HepG2 (cell line): ENCODE data around the gene MICAL3.

Source experiments
- ATF6 ChIP-seq: sonication (generic); formaldehyde crosslinking; conservative IDR thresholded peaks from 2 replicates; pipeline ENCODE4 v1.4.0; 2020; ENCODE audit warnings: missing genetic modification reagents
- CBX2 ChIP-seq, 2 experiments: fragments of 200-600 bp in 1 of 2; sonication (generic); formaldehyde crosslinking in 1 of 2; IDR thresholded peaks; 2 replicates each; pipeline versions ENCODE4 v1.7.0 to v1.8.1; 2018 to 2022; ENCODE audit warnings: low read depth in 2 of 2, low read length in 1 of 2, mild to moderate bottlenecking in 1 of 2, missing genetic modification reagents in 1 of 2
- ZBTB7A ChIP-seq: sonication (generic); formaldehyde crosslinking; IDR thresholded peaks from 2 replicates; pipeline ENCODE4 v1.8.0; 2022; ENCODE audit warnings: mild to moderate bottlenecking, missing genetic modification reagents
- ZNF274 ChIP-seq: sonication (generic); formaldehyde crosslinking; IDR thresholded peaks from 2 replicates; pipeline ENCODE4 v1.5.1; 2020; ENCODE audit warnings: mild to moderate bottlenecking, missing genetic modification reagents

DNA sequence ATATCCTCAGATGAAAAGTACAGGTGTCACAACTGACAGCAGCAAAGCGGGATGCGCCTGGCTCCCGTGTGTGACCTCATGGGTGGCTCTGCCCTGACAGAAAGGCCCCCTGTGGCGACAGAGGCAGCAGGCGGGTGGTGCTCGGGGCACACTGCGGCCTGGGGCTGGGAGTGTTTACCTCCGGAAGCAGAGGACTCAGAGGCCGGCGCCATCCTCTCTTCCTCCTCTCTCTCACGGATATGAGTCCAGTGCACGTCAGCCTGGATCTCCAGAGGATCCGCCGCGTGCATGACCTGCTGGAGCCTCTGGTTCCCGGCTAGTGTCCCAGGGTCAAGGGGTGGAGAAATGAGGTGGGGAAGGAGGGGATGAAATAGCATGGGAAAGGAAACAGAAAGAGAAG lies 196.9 kb downstream of the MICAL3 start:
- TF ChIP-seq ZNF274, result no peak
- no peak for TF ChIP-seq ZBTB7A
- no peak for TF ChIP-seq ATF6 (CRISPR knock-in tag)
- no peak for TF ChIP-seq CBX2 (IDR thresholded peaks at IDR 0.05; ENCODE audit: low read depth, low read length)
- TF ChIP-seq CBX2 (CRISPR knock-in tag; IDR thresholded peaks at IDR 0.05; ENCODE audit: low read depth), result no peak
